ENCODE results near the gene PLCXD3.
"Not testable (repeated sequence)": the region's sequence is repeated elsewhere in the genome, so short reads cannot be mapped to it uniquely, and the experiment has no call there.

Gene PLCXD3

GRCh38 chr5:41338136-41338675 lies 172.2 kb downstream of the PLCXD3 start:
- no peak for DNase-seq

- no peak for DNase-seq
Measured at GRCh38 chr5:41337724-41338123, 172.7 kb downstream of the PLCXD3 start.

GRCh38 chr5:41337216-41337615 lies 173.2 kb downstream of the PLCXD3 start:
- DNase-seq: no peak

GRCh38 chr5:41336471-41336870 lies 173.9 kb downstream of the PLCXD3 start:
- DNase-seq: no peak

GRCh38 chr5:41335596-41336181 lies 174.7 kb downstream of the PLCXD3 start:
- DNase-seq: no peak

- no peak for DNase-seq
Measured at GRCh38 chr5:41334758-41335157, 175.6 kb downstream of the PLCXD3 start.

- DNase-seq: no peak
Measured at GRCh38 chr5:41334221-41334620, 176.2 kb downstream of the PLCXD3 start.

GRCh38 chr5:41325074-41325473 lies 185.3 kb downstream of the PLCXD3 start:
- DNase-seq: no peak

- DNase-seq: not testable (repeated sequence)
Measured at GRCh38 chr5:41322826-41323225, 187.6 kb downstream of the PLCXD3 start.

GRCh38 chr5:41312478-41313060 lies 197.8 kb downstream of the PLCXD3 start:
- no peak for DNase-seq

- DNase-seq: no peak
Measured at GRCh38 chr5:41312066-41312465, 198.3 kb downstream of the PLCXD3 start.

GRCh38 chr5:41309275-41309674 lies 201.1 kb downstream of the PLCXD3 start:
- DNase-seq: no peak

- DNase-seq: no peak
Measured at GRCh38 chr5:41306005-41306404, 204.4 kb downstream of the PLCXD3 start.

GRCh38 chr5:41305056-41305455 lies 205.3 kb downstream of the PLCXD3 start:
- no peak for DNase-seq

GRCh38 chr5:41296066-41296465 lies 214.3 kb downstream of the PLCXD3 start:
- no peak for DNase-seq

GRCh38 chr5:41291323-41291722 lies 219.1 kb downstream of the PLCXD3 start:
- no peak for DNase-seq

GRCh38 chr5:41290810-41291209 lies 219.6 kb downstream of the PLCXD3 start:
- no peak for DNase-seq

GRCh38 chr5:41289970-41290464 lies 220.4 kb downstream of the PLCXD3 start:
- DNase-seq: no peak

- DNase-seq: no peak
Measured at GRCh38 chr5:41286696-41287095, 223.7 kb downstream of the PLCXD3 start.

- DNase-seq: no peak
Measured at GRCh38 chr5:41286165-41286564, 224.2 kb downstream of the PLCXD3 start.

- DNase-seq: no peak
Measured at GRCh38 chr5:41284938-41285337, 225.5 kb downstream of the PLCXD3 start.

GRCh38 chr5:41281215-41281810 lies 229.1 kb downstream of the PLCXD3 start:
- DNase-seq: no peak

GRCh38 chr5:41279040-41279439 lies 231.4 kb downstream of the PLCXD3 start:
- no peak for DNase-seq

Measured in NCI-H82 (cell line).